Measurements from ENCODE around the gene XYLT1.

XYLT1 gene

GRCh38 chr16:17138801-17139200 lies 332.0 kb downstream of the XYLT1 start:
- DNase-seq (ENCODE audit: low read depth): no peak
- TF ChIP-seq CTCF (IDR thresholded peaks at IDR 0.05; ENCODE audit: insufficient read depth, low read depth, low read length, missing control alignments): no peak
- H3K4me3 ChIP-seq (ENCODE audit: low read depth, low read length): no peak overlapping the region

GRCh38 chr16:17135439-17135838 lies 335.3 kb downstream of the XYLT1 start:
- DNase-seq (ENCODE audit: low read depth): no peak
- no peak overlapping the region for H3K4me3 ChIP-seq (ENCODE audit: low read depth, low read length)
- TF ChIP-seq CTCF (IDR thresholded peaks at IDR 0.05; ENCODE audit: insufficient read depth, low read depth, low read length, missing control alignments): no peak

GRCh38 chr16:17134586-17134985 lies 336.2 kb downstream of the XYLT1 start:
- TF ChIP-seq CTCF (IDR thresholded peaks at IDR 0.05; ENCODE audit: insufficient read depth, low read depth, low read length, missing control alignments): no peak
- no peak overlapping the region for H3K4me3 ChIP-seq (ENCODE audit: low read depth, low read length)
- peak; percentile 93 for DNase-seq (ENCODE audit: low read depth)

GRCh38 chr16:17133851-17134250 lies 336.9 kb downstream of the XYLT1 start:
- no peak for TF ChIP-seq CTCF (IDR thresholded peaks at IDR 0.05; ENCODE audit: insufficient read depth, low read depth, low read length, missing control alignments)
- DNase-seq (ENCODE audit: low read depth): no peak
- H3K4me3 ChIP-seq (ENCODE audit: low read depth, low read length): no peak overlapping the region

GRCh38 chr16:17131351-17131750 lies 339.4 kb downstream of the XYLT1 start:
- no peak for DNase-seq (ENCODE audit: low read depth)
- no peak overlapping the region for H3K4me3 ChIP-seq (ENCODE audit: low read depth, low read length)
- TF ChIP-seq CTCF (IDR thresholded peaks at IDR 0.05; ENCODE audit: insufficient read depth, low read depth, low read length, missing control alignments): no peak

- H3K4me3 ChIP-seq (ENCODE audit: low read depth, low read length): no peak overlapping the region
- DNase-seq (ENCODE audit: low read depth): no peak
Measured at GRCh38 chr16:17130733-17131132, 340.0 kb downstream of the XYLT1 start.

More at GRCh38 chr16:17130733-17131132, 340.0 kb downstream of the XYLT1 start:
- no peak for TF ChIP-seq CTCF (IDR thresholded peaks at IDR 0.05; ENCODE audit: insufficient read depth, low read depth, low read length, missing control alignments)

All from GM12865 (cell line).